GM20431 (cell line): Measurements from ENCODE around the gene SP5.
"Not testable (repeated sequence)": the region's sequence is repeated elsewhere in the genome, so short reads cannot be mapped to it uniquely, and the experiment has no call there.

Source experiments
- in situ Hi-C: fragments of 300-500 bp; cut with MseI, MboI; formaldehyde crosslinking; loops from one replicate; pipeline ENCODE4 v1.15.0; 2020; ENCODE audit warnings: low sequenced_read_pairs; ENCODE audit not compliant: unreplicated experiment

SP5 gene

DNA sequence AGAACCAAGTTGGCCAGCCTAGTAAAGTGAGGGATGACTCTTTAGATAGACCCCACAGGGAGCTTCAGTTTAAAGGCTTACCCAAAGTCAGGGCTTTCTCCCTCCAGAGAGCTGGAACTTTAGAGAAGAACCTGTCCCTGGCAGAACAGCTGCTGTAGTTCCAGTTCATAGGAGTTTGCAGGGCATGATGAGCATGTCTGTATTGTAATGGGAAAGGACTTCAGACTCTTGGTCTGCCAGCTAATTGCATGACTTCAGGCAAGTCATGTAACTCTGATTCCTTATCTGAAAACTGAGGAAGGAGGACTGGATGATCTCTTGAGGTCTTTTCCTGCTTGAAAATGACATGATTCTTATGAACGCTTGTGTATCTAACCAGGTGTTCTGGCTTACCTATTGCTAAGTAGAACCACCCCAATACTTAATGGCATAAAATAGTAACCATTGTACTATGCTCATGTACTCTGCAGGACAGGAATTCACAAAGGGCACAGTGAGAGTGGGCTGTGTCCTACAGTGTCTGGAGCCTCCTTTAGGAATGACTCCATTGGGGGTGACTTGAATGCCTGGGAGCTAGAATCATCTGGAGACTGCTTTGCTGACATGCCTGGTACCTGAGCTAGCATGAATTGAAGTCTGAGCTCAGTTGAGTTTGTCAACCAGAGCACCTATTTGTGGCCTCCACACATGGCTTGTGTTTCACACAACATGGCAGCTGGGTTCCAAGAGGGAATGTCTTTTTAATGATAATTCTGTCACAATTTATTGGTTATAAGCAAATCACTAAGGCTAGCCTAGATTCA is 18.9 kb downstream of the SP5 start:
- in situ Hi-C loops, result no loop called here

DNA sequence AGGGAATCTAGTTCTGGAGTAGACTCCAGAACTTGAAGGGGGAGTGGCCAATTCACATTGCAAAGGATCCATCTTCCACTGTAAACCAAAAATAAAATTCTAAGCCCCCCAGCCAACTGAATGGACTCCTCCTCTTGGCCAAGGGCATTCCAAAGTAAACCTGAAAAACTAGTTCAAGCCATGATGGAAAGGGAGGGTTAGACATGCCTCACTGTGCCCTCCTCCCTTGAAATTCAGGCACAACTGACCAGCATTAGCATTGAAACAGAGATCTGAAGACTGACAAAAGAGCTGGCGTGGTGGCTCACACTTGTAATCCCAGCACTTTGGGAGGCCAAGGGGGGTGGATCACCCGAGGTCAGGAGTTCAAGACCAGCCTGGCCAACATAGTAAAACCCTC is 19.5 kb downstream of the SP5 start:
- in situ Hi-C loops, result not testable (repeated sequence)

DNA sequence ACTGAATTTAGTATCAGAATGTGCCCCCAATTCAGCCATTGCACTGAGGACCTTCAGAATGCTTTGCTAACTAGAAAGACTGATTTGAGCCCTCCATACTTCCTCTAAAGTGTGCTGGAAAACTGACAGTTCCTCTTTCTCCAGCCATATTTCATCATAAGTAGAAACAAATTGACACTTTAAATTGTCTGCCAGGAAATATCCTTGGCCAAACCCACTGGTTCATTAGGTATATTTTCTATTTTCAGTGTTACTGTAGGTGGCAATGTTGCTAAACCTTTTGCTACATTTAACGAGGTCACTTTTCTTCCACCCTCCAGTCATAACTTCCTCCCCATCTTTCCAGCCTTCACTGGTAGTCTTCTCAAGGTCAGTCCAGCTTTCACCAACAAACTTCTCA is 21.5 kb downstream of the SP5 start:
- in situ Hi-C loops, result no loop called here

DNA sequence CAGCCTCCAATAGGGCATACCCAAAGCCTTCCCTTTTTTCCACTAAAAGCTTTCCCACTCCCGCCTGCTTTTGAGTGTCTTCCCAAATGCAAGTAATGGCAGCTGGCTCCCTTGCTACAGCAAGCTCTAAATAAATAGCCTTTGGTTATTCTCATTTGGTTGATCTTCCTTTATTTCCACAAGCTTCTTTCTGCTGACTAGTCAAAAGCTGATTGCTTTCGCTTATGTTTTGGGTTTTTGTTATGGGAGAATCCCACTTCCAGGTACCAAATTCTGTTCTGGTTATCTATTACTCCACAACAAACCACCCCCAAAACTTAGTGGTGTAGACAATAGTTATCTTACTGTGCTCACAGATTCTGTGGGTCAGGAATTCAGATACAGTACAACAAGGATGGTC is 22.3 kb downstream of the SP5 start:
- in situ Hi-C loops, result no loop called here

DNA sequence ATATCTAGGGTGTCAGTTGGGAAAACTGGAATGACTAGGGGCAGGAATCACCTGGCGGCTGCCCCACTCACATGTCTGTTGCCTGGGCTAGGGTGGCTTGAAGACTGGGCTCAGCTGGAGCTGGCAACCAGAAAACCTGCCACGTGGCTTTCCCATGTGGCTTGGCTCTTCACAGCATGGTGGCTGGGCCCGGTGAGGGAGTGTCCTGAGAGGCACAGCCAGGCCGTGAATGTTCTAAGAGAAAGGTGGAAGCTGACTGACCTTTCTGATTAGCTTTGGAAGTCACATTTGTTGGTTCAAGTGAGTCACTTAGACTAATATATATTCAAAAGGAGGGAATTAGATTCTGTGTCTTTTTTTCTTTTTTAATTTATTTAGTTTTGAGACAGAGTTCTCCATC is 22.7 kb downstream of the SP5 start:
- in situ Hi-C loops, result no loop called here

DNA sequence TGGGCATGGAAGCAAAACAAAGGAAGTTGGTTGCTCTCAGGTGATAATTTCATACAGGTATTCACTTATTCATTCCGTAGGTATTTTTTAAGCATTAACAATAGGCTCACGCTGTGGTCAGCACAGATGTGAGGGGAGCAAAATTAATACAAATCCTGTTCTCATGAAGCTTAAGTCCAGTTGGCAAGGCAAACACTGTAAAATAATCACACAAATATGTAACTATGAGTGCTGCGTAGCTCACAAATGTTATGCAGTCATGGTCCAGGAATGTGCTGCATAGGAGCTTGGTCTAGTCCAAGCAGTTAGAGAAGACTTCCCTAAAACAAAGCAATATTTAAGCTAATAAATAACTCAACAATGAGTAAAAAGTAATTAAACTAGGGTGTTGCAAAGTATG is 23.9 kb downstream of the SP5 start:
- in situ Hi-C loops, result no loop called here

DNA sequence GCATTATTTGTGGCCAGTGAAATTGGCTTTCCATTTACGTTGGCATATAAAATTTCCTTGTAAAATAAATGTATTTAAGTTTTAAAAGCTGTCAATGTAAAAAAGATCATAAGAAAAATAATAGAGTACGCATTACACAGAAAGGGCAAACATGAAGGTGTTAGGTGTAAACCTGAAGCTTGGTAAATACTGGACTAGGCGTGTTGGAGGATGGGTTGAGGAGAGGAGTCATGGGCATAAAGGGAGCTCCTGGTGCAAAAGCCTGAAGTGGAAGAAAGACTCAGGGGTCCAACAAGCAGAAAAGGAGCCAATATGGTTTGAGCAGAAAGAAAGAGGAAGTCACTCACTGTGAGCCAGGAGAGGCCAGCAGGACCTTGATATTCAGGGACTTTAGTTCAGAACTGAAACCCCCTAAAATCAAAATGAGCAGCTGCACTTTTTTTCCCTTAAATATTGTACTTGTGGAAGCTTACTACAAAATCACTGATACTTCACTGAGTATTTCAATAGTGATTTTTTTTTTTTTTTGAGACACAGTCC is 24.4 kb downstream of the SP5 start:
- in situ Hi-C loops, result no loop called here

DNA sequence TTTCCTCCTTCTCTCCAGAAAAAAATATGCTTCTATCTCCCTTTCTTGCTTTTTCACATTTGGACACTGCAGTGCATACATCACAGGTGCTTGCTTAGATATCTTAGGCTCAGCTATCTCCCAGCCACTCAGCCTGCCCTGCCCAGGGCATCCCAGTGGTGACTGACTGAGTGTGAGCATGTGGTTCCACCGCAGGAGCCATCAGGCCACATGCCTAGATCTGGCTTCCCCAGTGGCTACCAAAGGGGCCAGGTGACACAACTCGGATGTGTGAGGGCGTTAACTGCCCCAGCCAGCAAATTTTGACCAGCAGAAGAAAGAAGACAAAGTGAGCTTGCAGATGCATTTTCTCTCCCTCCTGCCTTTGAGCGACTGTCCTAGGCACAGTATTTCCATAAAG is 25.5 kb downstream of the SP5 start:
- in situ Hi-C loops, result no loop called here

DNA sequence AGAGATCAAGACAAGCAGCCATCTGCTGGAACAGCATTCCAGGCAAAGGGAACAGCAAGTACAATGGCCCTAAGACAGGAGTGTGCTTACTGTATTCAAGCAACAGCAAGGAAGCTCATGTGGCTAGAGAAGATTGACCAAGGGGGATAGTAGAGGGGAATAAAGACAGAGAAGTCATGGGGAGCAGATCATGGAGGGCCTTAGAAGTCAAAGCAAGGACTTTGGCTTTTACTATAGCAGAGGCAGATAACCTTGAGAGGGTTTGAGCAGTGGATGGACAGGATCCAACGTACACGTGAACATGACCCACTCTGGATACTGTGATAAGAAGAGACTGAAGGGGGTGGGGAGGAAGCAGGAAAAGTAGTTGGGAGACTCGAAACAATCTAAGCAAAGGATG is 26.9 kb downstream of the SP5 start:
- in situ Hi-C loops, result no loop called here

DNA sequence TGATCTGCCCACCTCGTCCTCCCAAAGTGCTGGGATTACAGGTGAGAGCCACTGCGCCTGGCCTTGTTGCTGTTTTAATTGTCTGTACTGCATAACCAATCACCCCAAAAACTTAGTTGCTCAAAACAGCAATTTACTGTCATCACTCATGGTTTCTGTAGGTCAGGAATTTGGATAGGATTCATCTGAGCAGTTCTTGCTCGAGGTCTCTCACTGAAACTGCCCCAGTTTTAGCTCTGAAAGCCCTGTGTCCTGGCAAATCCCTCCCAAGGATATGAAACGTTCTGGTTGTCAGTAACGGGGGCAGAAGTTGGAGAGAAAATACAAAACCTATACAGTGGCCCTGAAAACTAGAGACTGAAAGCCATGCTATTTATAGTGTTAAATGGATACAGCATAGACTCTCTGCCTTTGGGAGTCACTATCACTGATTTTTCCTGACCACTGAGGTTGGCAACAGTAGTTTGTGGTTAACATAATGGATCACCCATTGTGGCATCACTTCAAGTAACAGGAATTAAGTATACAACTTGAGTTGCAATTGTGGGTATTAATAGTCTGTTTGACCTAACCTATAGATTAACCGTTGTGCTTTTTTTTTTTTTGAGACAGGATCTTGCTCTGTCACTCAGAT is 27.9 kb downstream of the SP5 start:
- in situ Hi-C loops, result no loop called here

DNA sequence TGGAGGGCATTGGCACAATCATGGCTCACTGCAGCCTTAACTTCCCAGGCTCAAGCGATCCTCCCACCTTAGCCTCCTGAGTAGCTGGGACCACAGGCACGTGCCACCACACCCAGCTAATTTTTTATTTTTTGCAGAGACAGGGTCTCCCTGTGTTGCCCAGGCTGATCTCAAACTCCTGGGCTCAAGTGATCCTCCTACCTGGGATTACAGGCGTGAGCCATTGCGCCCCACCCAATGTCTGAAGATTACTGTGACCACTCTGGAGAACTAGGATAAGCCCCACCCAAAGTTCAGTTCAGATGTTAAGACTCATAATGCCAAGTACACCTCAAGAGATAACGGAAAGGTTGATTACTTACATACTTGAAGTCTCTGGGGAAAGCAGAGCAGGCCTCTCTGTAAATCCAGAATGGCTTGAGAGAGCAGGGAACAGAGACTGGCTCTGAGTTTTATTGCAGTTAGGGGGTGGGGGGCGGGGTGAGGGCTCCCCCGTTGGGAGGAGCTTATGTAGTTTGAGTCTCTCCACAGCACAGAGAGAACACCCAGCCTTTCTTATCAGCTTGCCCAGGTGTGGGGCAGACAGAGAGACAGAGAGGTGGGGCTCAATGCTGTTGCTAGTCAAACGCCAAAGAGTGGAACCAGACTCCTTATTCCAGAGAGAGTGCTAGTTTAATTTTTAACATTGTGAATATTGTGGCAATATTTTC is 28.5 kb downstream of the SP5 start:
- in situ Hi-C loops, result no loop called here

DNA sequence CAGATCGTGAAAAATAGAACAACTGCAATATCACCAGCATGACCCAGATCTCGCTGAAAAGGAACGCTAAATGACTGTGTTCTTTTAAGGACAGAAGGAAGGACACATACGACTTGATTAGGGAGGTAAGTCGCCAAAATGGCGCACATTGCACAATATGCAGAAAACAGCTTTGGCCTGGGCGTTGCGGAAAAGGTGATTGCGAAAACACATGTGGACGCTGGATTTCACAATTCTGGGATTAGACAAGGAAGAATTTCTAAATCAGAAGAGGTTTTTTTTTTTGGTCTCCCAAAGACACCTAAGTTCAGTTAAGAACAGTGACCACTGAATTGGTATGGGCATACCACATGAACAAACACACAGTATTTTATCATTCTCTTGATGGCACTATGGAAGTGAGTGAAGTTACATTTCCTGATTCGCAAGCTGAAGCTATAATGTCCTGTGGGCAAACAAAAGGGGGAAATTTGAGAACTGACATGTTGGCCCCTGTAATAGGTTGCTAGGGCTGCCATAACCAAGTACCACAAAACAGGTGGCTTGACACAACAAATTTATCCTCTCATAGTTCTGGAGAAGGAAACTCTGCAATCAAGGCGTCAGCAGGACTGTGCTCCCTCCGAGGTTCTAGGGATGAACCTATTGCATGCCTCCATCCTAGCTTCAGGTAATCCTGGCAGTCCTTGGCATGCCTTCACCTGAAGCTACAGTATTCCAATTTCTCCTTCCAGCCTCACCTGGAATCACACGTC is 29.3 kb downstream of the SP5 start:
- in situ Hi-C loops, result no loop called here

DNA sequence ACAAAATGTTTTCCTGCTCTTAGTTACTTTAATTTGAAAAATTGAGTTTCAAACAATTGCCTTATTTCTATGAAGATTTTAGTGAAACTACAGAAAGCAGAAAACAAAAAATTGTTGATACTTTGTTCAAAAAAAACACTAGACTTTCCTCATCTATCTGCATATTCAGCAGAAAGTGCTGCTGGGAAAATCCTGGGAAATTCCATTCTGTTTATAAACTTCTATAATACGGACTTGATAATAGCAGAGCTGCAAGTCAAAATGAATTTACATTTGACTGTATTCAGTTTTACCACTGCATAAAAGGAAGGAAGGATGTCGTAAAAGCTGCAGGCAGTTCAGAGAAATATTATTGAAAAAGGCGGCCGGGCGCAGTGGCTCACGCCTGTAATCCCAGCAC is 30.2 kb downstream of the SP5 start:
- in situ Hi-C loops, result no loop called here

DNA sequence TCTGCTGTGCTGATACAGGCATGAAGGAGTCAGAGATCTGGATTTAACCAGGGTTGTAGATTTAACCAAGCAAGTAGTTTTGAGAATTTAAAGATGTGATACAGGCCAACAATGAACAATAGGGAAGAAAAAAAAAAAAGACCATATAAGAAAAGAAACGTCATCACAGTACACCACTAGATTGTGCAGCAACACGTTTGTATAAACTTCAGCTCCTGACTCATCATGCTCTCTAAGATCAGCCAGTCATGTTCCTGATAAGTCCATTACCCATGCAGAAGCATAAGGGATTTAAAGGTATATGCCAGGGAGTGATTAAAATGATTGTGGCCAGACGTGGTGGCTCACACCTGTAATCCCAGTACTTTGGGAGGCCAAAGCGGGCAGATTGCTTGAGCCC is 32.8 kb downstream of the SP5 start:
- in situ Hi-C loops, result no loop called here

DNA sequence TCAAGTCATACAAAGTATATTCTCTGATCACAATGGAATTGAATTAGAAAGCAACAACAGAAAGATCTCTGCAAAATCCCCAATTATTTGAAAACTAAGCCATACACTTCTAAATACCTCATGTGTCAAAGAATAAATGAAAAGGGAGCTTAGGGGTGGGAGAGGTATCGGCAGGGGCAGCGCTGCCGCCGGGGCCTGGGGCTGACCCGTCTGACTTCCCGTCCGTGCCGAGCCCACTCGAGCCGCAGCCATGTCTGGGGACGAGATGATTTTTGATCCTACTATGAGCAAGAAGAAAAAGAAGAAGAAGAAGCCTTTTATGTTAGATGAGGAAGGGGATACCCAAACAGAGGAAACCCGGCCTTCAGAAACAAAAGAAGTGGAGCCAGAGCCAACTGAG is 36.4 kb downstream of the SP5 start:
- in situ Hi-C loops, result not testable (repeated sequence)

DNA sequence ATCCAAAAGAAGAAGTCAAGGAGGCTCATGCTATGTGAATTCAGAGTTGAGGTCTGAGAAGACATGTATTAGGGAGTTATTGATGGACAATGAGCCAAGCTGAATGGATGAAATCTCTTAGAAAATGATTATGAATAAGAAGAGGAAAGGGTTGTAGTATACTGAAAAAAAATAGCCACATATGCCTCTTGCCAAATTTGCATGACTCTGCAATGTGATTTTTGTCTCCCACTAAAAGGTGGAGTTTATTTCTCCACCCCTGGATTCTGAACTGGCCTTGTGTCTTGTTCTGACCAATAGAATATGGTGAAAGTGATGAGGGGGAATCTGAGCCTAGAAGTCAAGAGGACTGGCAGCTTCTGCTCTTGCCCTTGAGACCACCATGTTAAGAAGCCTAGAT is 46.4 kb downstream of the SP5 start:
- in situ Hi-C loops, result no loop called here

DNA sequence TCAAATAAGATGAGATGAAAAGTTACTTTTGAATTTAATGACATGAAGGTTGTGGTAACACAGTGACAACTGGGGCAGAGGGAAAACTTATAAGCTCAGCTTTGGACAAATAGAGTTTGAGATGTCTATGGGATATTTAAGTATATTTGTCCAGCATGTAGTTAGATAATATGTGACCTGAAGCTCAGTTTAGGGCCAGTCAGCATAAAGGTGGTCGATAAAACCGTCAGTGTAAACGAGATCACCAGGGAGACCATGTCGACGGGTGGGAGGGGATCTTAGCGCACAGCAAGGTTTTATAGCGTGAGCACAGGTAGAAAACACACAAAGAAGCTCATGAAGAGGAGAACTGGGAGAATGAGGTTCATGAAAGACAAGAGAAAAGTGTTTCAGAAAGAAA is 47.6 kb downstream of the SP5 start:
- in situ Hi-C loops, result no loop called here

DNA sequence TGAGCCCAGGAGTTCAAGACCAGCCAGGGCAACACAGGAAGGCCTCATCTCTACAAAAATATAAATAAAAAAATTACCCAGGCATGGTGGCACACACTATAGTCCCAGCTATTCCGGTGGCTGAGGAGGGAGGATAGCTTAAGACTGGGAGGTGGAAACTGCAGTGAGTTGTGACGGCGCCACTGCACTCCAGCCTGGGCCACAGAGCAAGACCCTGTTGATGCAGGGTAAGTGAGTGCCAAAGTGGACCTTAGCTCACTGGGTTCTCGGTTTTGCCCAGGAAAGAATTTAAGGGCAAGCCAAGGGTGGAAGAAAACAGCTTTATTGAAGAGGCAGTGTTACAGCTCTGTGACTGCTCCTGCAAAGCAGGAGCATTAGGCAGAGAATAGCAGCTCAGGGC is 48.1 kb downstream of the SP5 start:
- in situ Hi-C loops, result no loop called here

DNA sequence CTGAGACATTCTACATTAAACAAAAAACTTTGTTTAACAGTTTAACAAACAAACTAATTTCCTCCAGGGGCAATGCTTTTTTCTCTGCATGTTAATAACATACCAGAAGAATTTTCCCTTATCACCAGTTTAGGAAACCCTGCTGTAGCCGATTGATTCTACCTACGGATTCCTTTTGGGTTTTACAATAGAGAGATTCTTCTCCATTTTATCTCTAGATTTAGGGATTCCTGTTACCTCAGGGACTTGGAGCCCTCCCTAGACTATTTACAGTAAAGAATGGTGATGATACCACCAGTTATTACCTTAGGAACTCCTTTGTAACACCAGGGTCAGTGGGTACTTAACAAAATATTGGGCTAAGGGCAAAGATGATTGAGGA is 49.7 kb downstream of the SP5 start:
- in situ Hi-C loops, result no loop called here

DNA sequence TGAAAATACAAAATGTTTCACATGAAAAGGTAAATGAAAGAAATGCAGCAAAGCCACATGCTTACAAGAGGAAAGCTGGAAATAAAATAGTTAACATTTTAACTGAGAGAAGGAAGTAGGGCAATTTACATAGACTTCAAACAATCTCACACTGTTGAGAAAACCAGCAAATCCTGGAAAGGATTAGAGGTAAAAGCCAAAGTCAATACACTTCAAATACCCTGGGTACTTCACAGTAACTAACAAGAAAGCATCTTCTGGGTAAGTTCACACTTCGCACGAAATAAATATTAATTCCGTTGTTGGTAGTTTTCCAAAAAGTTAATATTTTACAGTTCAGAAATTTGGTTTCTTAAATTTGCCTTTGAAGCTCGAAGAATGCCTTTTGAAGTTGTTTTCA is 51.6 kb downstream of the SP5 start:
- in situ Hi-C loops, result no loop called here
